Measurements from ENCODE around the gene NCOA3.

Gene NCOA3

DNA sequence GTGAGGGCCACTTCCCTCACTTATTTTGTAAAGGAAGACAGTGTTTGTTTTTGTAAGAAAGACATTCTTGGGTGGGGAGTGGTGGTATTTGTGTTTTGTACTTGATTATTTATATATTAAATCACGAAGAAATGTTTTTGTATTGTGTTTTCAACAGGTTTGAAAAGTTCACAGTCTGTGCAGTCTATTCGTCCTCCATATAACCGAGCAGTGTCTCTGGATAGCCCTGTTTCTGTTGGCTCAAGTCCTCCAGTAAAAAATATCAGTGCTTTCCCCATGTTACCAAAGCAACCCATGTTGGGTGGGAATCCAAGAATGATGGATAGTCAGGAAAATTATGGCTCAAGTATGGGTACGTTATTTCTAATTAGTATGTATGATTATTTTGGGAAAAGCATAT lies 137.2 kb downstream of the NCOA3 start:
- no peak for DNase-seq (ENCODE audit: low read depth)

DNA sequence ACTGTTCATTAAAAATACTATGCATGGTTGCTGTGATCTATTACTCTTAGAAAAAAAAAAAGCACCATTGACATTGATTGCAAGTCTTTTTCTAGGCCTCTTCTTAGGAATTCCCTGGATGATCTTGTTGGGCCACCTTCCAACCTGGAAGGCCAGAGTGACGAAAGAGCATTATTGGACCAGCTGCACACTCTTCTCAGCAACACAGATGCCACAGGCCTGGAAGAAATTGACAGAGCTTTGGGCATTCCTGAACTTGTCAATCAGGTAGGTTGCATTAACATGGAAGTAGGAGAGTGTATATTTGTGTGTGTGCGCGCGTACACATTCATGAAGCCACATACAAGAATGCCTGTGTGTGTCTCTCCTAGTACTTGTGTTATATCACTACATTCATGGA lies 140.4 kb downstream of the NCOA3 start:
- no peak for DNase-seq (ENCODE audit: low read depth)

GRCh38 chr20:47642624-47643023 lies 140.9 kb downstream of the NCOA3 start:
- DNase-seq (ENCODE audit: low read depth): no peak

DNA sequence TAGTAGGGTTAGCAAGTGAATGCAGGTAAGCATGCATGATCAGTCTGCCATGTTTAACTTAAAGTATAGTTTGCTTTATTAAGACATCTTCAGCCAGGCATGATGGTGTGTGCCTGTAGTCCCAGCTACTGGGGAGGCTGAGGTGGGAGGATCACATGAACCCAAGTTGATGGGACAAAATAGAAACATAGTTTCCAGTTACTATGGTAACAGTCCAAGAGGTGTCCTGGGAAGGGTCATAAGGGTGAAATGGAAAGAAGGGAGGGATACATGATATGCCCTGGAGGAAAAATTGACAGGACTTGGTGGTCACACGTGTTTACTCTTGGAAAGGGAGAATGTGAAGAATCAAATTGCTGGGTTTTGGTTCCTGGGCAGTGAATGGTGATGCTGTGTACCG lies 143.9 kb downstream of the NCOA3 start:
- DNase-seq (ENCODE audit: low read depth): no peak

GRCh38 chr20:47647994-47648393 lies 146.3 kb downstream of the NCOA3 start:
- DNase-seq (ENCODE audit: low read depth): no peak

GRCh38 chr20:47648943-47649342 lies 147.3 kb downstream of the NCOA3 start:
- DNase-seq (ENCODE audit: low read depth): no peak

GRCh38 chr20:47652301-47652700 lies 150.6 kb downstream of the NCOA3 start:
- no peak for DNase-seq (ENCODE audit: low read depth)

DNA sequence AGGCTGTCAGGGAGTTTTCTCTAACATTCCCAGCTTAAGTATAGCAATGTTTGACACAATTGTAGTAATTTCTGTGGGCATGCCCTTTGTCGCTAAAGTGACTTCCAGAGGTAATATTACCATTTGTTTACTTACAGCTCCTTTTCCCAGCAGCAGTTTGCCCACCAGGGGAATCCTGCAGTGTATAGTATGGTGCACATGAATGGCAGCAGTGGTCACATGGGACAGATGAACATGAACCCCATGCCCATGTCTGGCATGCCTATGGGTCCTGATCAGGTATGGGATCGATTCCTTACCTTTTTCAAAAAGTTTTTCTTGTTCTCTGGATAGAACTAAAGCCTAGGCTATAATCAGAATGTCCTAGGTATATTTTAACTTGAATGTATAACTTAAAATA lies 151.1 kb downstream of the NCOA3 start:
- DNase-seq (ENCODE audit: low read depth): no peak

DNA sequence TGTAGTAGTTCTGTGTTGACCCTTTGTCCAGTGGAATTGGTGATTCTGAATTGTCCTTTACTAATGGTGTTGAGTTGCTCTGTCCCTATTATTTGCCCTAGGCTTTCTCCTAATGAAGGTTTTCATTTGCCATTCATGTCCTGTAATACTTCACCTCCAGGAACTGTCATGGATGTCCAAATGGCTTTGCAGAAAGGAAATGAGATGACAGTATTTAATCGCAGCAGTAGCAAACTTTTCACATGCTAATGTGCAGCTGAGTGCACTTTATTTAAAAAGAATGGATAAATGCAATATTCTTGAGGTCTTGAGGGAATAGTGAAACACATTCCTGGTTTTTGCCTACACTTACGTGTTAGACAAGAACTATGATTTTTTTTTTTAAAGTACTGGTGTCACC lies 152.2 kb downstream of the NCOA3 start:
- no peak for DNase-seq (ENCODE audit: low read depth)

DNA sequence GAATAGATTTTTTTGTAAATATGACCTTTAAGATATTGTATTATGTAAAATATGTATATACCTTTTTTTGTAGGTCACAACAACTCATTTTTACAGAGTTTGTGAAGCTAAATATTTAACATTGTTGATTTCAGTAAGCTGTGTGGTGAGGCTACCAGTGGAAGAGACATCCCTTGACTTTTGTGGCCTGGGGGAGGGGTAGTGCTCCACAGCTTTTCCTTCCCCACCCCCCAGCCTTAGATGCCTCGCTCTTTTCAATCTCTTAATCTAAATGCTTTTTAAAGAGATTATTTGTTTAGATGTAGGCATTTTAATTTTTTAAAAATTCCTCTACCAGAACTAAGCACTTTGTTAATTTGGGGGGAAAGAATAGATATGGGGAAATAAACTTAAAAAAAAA lies 152.7 kb downstream of the NCOA3 start:
- DNase-seq (ENCODE audit: low read depth): no peak

GRCh38 chr20:47655635-47656034 lies 153.9 kb downstream of the NCOA3 start:
- DNase-seq (ENCODE audit: low read depth): no peak

DNA sequence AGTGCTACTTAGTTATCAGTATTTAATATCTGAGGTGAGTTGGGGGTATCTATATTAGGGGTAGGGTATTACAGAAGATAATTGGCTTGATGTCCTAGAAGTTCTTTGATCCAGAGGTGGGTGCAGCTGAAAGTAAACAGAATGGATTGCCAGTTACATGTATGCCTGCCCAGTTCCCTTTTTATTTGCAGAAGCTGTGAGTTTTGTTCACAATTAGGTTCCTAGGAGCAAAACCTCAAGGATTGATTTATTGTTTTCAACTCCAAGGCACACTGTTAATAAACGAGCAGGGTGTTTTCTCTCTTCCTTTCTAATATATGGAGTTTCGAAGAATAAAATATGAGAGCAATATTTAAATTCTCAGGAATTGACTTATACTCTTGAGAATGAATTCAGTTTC lies 154.6 kb downstream of the NCOA3 start:
- no peak for DNase-seq (ENCODE audit: low read depth)

DNA sequence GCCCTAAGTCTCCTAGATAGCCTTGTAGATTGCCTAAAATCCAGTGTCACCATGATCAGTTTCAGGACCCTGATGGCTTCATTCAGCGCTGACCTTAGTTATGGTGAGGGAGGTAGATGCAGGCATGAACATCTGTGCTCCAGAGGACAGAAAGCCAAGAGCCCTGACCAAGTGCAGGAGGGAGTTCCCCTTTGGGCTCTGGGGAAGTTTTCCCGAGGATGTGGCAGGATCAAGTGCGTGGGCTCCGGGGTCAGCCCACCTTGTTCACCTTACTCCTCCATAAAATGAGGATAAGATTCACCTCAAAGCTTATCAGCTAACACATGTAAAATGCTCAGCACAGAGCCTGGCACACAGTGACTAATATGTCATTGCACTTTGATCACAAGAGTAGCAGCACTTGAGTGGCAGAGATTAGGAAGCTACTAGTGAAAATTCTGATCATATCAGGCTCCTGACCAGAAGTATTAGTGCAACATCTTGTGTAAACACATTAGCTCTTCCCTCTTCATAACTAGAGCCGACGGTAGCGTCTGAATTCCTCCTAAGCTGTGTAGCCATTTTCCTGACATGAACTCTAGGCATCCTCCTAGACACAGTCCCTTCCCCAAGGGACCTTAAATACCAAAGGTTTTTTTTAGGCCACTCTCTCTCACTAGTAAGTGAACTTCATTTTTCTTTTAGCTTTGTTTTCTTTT lies 158.4 kb downstream of the NCOA3 start:
- no peak for DNase-seq (ENCODE audit: low read depth)

GRCh38 chr20:47660602-47660905 lies 158.9 kb downstream of the NCOA3 start:
- no peak for DNase-seq (ENCODE audit: low read depth)

DNA sequence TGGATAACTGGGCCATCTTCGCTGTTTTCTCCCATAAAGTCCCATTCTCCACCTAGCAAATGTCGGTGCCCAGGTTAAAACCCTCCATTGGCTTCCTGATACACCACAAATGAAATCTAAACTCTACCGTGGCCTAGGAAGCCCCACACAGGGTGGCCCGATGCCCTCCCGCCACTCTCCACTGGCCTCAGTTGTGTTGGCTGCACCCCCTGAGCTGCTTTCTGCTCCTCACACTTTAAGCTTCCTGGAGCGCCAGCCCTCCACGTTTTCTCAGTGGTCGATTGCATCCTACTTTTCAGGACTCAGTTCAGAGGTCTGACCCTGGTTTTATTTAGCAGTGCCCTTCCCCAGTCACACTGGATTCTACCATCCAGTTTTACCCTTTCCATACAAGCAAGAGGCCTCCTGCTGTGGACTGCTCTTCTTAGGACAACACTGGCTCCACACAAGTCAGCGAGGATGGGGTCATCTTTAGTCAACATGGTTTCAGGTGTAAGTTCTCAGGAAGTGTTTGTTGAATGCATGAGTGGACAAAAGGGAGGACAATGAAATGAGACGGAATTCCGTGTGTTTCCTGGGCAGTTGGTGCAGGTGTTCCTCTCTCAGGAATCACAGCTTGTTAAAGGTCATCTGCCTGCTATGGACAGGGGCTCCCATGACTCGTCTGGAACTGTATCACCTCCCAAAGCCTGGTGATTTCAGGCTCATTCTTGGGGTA lies 159.5 kb downstream of the NCOA3 start:
- no peak for DNase-seq (ENCODE audit: low read depth)

GRCh38 chr20:47661714-47662113 lies 160.0 kb downstream of the NCOA3 start:
- DNase-seq (ENCODE audit: low read depth): no peak

DNA sequence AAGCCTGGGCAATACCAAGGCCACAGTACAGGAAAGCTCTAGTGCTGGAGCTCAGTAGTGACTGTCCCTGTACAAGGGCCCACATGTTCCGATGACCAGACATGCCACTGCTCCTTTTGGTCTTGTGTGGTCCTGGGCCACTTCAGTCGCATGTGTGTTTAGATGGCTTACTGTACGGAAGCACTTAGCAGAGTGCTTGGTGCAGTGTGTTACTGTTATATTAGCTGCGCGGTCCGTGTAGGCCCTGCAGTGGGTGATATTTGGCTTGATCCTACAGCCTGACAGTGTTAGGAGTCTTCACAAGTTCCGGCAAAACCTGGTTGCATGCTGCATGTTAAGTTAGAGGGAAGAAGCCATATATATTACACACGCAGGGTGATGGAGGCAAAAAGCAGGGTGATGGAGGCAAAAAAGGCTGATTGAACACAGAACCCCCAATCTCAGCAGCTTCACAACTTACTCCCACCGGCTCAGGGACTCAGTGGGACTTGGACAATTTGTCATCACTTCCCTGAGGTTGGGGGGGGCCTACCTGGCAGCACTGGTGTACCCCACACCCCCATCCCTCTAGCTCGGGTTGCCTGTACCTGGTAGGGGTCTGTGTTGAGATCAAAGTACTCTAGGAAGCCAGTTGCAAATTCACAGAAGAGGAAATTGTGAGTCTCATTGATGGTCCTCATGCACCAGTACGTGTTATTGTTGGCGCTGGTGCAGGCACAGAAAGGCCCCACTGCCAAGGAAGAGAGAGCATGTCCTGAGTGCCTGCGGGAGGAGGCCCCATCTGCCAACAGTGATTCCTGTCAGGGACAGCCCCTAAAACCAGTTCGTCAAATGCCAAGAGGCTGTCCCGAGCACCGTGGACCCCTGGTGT lies 161.0 kb downstream of the NCOA3 start:
- DNase-seq (ENCODE audit: low read depth): no peak

GRCh38 chr20:47663354-47664067 lies 161.8 kb downstream of the NCOA3 start:
- DNase-seq (ENCODE audit: low read depth): peak; percentile 63

- DNase-seq (ENCODE audit: low read depth): no peak
Measured at GRCh38 chr20:47664068-47664437, 162.4 kb downstream of the NCOA3 start.

DNA sequence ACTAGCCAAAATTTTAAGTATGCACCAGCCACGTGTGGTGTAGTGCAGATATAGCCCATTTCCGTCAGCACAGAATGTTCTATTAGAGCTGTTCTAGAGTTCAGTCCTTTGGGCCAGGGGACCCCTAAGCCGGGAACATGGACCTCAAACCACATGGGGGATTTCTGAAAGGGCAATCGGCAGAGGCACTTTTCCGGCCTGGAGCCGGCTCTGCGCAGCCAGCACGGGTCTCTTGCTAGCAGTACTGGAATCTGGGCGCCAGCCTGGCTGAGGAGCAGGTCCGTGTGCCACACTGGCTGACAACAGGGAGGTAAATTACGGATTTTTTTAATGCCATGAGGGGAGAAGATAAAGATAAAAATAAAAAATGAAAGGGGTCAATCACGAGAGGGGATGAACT lies 163.1 kb downstream of the NCOA3 start:
- no peak for DNase-seq (ENCODE audit: low read depth)

- no peak for DNase-seq (ENCODE audit: low read depth)
Measured at GRCh38 chr20:47665221-47665991, 163.7 kb downstream of the NCOA3 start.

DNA sequence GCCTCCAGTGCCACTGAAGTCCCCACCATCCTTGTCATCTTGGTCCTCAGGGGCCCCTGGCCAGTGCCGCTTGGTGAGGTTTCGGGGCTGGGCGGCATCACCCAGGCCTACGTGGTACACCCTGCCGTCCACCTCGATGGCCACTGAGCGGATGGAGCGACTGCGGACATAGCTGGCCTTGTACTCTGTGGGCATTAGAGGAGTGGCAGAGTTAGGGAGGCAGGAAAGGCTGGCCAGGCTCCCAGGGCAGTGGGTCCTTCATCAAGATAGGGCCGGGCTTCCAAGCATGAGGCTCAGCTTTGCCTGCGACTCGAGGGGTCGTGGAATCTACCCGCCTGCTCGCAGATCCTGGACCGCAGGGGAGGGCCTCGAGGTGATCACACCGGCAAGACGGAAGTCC lies 164.6 kb downstream of the NCOA3 start:
- no peak for DNase-seq (ENCODE audit: low read depth)
